Esophagus muscularis mucosa (tissue), 4 donors: ENCODE results near the gene RAB8A.

Source experiments
- EP300 ChIP-seq: sonication (generic); formaldehyde crosslinking; IDR thresholded peaks from one replicate; pipeline ENCODE4 v1.6.1; 2017; ENCODE audit warnings: antibody characterized with exemption
- POLR2A ChIP-seq: fragments of 450-650 bp; IDR thresholded peaks from one replicate; pipeline ENCODE4 v1.6.1; 2017; ENCODE audit warnings: antibody characterized with exemption, moderate library complexity, mild to moderate bottlenecking, low read depth
- TF ChIP-seq, protein P1 (sequence below), 3 experiments: fragments of 200-600 bp in 2 of 3; fragments of 450-650 bp in 1 of 3; sonication (generic) in 2 of 3; IDR thresholded peaks; one replicate each; pipeline ENCODE4 v1.5.1; 2017 to 2019; ENCODE audit warnings: antibody characterized with exemption in 3 of 3, mild to moderate bottlenecking in 2 of 3, moderate library complexity in 1 of 3

DNA sequence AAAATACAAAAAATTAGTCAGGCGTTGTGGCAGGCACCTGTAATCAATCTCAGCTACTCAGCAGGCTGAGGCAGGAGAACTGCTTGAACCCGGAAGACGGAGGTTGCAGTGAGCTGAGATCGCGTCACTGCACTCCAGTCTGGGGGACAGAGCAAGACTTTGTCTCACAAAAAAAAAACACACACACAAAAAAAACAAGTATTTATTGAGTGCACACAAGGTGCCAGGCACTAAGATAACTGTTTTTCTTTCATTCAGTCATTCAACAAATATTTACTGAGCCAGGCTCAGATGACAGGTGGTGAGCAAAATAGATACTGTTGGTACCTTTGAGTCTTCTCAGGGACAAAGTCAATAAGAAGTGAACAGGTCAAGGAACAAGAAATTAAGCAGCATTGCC, 55.4 kb downstream of the RAB8A start:
- TF ChIP-seq, protein P1, sequence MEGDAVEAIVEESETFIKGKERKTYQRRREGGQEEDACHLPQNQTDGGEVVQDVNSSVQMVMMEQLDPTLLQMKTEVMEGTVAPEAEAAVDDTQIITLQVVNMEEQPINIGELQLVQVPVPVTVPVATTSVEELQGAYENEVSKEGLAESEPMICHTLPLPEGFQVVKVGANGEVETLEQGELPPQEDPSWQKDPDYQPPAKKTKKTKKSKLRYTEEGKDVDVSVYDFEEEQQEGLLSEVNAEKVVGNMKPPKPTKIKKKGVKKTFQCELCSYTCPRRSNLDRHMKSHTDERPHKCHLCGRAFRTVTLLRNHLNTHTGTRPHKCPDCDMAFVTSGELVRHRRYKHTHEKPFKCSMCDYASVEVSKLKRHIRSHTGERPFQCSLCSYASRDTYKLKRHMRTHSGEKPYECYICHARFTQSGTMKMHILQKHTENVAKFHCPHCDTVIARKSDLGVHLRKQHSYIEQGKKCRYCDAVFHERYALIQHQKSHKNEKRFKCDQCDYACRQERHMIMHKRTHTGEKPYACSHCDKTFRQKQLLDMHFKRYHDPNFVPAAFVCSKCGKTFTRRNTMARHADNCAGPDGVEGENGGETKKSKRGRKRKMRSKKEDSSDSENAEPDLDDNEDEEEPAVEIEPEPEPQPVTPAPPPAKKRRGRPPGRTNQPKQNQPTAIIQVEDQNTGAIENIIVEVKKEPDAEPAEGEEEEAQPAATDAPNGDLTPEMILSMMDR (IDR thresholded peaks at IDR 0.05) = no peak
- TF ChIP-seq POLR2A (no peak), EP300 (no peak)
